Effector CD8-positive, alpha-beta T cell (primary cell): ENCODE results near the gene SORBS1.

Experiments used
- DNase-seq: peaks from one replicate; lab custom pipeline; 2025; lab: John Stamatoyannopoulos, UW

The SORBS1 gene

DNA sequence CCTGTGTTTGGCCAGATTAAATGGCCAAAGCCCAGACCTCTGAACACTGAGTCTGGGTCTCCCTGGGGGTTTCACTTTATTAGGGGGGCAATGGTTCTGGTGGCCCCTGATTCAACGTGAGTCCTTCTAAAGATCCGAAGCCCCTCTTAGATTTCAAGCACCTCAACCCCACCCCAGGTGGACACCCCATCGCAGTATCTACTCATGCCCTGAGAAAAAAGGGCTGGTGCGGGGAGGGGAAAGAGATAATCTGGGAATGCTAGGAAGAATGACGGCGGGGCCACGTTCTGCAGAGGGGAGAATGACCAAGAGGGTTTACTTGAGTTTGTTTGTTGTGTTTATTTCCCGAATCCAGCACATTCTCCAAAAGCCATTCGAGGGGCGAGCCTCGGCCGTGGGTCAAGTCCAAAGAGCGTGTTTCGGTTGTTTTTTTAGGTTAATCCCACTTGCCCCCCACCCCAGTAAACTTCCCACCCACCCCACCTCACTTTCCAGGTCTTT lies 271.2 kb downstream of the SORBS1 start:
- DNase-seq, result no peak

DNA sequence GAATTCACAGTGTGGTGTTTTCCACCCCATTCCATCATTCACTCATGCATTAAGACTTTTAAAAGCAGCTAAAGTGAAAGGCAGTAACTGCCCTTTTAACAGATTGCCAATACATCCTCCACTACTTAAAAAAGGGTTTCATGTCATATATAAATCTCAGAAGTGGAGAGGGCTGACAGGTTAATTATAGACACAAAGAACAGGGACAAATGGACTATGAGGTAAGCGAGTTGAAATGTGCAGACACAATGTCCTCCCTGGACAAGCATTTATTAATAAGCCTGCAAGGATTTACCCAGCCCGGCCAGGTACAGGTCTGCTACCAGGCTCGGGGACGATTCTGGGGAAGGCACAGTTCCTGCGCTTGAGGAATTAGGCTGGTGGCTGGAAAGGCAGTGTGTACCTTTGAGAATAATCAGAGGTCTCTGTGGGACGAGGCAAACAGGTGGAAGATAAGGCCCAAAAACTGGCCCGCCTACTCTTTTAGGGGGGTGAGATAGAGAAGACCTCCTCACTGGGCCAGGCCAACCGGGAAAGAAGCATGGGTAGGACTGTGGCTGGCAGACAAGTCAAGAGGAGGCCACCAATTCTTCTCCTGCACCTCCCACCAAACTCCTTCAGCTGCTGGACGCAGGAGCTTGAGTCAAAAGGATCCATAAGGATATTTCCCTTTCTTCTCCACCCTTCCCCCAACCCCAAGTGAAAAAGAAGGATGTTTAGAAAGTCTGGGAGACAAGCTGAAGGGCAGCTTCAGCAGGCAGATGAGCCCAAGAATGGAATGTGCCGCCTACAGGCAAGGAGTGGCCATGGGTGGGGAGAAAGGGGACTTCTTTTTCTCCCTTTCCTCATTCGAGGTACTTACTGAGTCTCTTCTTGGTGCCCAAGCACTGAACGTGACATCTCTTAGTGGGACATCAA lies 271.9 kb downstream of the SORBS1 start:
- DNase-seq, result no peak

DNA sequence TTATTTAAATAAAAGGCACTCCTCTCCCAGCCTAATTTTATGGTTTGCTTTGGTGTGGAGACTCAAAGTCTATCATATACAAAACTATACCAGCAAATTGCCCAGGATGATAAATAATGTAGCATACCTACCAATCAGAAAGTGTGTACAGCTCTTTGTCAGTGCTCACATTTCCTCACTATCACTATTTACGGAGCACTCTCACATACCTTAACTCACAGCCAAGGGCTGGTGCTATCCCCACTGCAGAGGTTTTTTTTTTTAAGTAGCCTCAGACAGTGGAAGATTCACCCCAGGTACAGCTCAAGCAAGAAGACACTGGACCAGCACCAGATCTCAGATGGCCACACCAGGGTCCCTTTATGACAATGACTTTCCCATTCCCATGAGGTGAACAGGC lies 272.9 kb downstream of the SORBS1 start:
- DNase-seq, result no peak

DNA sequence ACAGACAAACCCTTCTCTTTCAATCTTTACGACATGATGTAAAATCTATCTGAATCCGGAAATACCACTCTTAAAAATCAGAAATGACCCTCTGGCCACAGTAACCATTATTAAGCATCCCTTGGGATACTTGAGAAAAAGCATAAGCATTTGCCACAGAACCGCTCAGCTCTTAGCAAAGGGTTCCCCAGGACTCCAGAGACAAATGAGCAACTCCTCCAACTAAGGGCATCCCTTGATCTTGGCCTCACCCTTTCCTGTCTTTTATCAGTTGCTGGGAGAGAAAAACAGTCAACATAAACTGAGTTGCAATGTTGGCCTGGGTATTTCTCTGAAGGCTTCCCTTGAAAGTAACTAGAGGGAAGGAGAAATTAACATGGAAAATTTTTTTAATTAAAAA lies 273.9 kb downstream of the SORBS1 start:
- DNase-seq, result no peak

DNA sequence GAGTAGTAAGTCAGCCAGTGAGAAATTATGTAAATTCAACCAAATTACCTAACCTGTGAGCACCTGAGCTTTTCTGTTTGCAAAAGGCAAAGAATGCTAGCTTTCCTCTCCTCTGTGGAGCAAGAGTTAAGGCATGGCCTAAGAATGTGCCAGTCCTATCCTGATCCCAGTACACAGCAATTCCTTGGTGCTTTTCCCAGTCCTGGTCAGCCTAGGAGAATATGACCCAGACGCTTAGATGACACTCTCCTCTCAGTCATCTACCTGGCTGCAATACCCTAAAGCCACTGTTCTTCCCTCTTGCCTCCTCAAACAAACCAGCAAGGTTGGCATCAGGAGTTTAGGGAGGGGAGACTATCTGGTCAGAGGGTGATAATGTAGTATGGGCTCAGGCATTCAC lies 274.5 kb downstream of the SORBS1 start:
- no peak for DNase-seq

DNA sequence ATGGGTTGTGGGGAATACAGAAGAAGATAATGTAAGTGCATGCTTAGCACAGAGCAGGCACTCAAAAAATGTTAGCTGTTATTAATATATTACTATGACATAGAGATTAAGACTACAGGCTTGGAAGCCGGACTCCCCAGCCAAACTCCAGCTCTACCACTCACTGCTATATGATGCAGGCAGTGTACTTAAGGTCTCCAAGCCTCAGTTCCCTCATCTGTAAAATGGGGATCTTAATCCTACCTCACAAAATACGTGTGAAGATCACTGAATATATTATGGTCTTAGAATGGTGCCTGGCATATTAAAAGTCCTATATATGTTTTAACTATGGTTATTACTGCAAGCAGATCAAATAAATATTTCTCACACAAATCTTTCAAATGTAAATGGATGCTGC lies 275.6 kb downstream of the SORBS1 start:
- DNase-seq, result no peak

DNA sequence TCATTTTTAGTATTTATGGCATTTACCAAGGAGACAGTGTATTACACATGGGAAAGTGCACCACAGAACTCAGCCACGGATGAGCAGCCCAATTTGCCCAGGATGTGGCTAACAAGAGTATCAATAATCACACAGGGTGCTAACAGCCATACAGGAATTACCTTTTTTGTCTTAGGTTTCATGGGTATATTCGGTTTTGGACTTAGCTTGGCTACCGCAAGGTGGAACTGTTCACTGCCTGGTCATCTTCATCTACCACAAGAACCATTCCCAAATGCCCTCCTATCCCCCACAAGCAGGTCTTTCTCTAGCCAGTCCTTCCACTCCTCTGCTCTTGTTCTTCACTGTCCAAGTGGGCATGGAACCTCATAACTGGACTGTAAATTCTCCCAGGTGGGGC lies 276.4 kb downstream of the SORBS1 start:
- DNase-seq, result no peak

DNA sequence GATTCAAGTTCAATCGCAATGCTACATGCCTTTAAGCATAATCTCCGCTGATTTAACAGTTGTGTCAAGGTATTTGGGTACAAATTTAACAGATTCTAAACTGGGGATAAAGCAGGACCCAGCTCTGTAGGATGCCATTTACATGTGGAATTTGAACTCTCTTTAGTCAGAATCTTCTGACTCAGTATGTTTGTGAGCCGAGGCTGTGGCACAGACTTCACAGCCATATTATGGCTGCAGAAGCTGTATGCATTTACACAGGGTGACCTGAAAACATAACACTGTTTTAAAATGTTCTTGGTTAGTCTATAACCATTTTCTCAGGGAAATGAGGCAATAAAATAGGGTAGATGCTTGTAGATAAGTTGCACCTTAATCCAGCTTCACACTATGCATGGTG lies 279.1 kb downstream of the SORBS1 start:
- no peak for DNase-seq

DNA sequence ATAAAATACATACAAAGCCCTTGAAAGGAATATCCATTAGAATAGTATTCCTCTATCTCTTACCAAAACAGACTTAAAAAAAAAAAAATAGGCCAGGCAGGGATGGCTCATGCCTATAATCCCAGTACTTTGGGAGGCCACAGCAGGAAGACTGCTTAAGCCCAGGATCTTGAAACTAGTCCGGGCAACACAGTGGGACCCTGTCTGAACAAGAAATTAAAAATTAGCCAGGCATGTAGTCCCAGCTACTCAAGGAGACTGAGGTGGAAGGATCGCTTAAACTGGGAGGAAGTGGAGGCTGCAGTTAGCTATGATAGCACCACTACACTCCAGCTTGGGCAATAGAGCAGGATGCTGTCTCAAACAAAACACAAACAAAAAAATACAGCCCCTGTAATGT lies 280.0 kb downstream of the SORBS1 start:
- DNase-seq, result no peak

DNA sequence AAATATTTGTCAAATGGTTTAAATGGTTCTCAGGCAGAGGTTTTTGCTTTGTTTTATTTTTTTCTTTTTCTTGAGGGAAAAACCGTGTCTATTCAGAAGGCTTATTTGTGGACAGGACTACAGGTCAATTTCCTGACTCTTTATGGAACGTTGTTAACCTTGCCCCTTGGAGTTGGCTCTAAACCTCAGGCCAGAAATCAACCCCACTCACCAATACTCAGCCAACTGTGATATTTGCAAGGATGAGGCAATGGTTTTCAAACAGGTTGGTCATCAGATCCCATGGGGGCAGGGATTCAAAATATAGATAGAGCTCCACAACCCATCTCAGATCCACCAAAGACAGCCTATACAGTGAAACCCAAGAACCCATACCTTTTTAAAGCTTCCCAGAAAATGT lies 280.5 kb downstream of the SORBS1 start:
- DNase-seq, result no peak

DNA sequence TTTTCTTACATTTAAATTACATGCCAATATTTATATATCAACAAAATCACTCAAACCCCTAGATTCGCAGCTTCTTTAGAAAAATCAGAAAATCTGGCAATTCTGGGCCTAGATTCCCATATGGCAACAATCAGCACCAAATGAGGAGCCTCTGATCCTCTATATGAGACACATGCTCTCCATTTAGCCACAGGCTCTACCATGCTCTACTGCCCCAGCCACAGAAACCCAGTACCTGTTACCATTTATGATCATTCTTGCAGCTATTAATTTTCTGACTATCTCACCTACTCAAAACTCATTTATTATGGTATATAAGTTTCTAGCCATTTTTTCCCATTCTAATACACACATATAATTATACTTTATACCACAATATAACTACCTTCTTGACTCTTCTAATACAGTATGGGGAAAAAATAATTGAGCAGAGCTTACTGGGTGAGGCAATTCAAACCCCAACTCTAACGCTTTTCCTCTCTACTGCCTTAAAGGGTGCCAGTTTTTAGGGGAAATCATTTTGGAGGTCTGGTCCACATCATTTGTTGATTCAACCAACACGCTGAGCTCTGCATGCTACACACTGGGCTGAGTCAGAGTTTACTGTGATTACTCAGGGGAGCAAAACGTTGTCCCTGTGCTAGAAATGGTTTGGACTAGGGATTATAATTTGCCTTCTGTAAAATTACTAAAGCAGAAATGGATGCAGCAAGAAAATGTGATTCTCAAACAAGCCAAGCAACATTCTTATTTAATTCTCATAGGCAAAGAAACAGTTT lies 281.9 kb downstream of the SORBS1 start:
- no peak for DNase-seq

DNA sequence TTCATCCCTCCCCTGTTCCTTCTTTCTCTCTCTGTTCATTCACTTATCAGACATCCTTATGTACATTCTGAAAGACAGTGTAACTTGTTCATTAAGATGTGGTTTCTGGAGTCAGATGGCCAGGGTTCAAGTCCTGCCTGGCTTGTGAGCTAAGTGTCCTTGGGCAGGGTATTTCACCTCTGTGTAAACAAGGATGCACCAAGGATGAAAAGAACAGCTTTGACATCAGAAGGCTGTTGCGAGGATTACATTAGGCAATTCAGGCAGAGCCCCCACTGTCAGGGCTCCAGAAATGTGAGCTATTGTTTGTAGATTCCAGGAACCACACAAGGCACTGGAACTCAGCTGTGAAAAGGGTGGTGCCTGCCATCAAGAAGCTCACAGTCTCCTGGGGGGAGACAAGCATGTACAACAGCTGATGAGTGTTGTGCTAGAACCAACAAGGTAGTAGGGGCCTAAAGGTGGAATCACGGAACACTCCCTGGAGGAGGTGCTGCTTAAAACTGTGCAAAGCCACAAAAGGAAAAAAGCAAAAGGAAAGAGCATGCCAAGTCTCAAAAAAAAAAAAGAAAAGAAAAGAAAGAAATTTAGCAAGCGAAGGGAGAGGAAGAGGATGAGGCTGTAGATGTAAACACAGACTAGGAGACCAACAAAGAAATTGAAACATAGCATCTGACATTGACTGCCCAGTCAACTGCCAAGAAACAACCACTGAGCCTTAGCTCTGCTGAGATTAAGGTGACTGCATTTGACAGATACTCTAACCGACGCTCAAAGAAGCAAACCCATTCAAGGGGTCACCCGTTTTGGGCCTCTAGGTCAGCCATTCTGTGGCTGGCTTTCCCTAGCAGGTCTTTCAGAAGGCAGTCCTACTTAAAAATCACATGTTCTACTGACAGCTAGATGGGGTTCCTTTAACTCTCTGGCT lies 282.8 kb downstream of the SORBS1 start:
- no peak for DNase-seq

DNA sequence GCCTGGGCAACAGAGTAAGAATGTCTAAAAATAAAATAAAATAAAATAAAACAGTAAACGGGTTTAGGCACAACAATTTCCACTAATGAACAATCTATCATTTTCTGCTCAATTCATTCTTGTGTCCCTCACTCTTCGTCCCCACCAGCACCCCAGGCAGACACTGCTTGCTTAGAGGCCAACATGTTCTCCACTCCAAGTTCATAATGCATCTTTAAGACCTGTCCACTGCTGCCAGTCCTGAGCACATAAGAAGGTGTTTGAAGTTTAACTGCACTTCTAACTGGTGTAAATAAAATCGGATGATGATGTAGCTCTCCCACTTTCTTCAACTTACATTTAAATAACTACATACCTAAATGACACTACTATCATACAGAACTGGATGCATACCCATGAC lies 283.6 kb downstream of the SORBS1 start:
- DNase-seq, result no peak

DNA sequence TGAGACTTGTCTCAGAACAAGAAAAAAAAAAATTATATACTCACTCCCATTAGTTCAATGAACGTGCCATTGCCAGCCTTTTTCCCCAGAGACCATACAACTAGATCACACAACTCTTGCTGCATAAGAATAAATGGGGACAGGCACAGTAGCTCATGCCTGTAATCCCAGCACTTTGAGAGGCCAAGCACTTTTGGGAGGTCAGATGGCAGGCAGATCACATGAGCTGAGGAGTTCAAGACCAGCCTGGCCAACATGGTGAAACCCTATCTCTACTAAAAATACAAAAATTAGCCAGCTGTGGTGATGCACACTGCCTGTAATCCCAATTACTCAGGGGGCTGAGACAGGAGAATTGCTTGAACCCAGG lies 284.0 kb downstream of the SORBS1 start:
- no peak for DNase-seq

DNA sequence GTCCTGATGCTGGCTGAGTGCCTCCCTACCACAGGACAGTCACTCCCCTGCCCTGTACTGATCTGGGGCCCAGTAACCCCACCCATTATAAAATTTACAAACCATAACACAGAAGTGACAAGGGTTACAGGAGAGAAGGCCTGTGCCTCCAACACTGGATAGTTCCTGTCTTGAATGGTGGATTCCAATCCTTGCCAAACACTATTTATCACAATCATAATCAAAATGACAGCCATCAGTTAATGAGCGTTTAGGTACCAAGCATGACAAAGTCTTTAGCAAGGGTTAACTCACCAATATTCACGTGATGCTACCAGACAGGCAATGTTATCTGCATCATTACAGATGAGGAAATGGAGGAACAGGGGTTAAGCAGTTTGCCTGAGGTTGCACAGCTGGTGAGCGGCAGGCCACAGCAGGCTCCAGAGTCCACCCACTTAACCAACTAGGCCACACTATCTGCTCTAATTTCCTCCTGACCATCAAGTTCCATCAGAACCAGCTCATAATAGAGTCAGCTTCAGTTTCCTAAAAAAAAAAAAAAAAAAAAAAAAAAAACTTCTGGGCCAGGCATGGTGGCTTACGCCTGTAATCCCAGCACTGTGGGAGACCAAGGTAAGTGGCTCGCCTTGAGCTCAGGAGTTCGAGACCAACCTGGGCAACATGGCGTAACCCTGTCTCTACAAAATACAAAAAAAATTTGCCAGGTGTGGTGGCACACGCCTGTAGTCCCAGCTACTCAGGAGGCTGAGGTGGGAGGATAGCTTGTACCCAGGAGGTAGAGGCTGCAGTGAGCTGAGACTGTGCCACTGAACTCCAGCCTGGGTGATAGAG lies 284.6 kb downstream of the SORBS1 start:
- DNase-seq, result no peak

DNA sequence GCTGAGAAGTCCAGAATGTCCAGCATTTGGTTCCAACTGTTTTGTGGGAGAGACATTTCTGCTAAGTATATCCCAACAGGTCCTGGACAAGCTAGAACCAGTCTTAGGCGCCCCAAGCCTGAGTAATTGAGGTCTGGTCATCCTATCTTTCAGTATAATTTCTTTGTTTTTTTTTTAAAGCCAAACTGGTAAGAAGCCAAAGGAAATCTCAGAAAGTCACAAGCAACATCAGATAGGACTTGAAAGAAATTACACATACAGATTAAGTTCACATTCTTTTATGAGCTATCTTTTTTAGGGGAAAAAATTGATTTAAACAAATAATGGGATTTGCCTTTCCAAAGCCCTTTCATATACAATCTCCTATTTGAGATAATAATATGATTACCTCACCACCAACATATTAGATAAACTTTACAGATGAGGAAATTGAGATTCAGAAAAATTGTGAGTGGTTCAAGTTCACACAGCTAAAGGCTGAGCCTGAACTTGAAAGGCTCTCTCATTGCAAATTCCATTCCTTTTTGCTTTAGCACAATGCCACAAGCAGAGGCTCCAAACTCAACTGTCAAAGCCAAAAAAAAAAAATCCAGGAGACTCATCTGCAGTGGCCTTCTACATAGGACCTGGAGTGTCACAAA lies 285.3 kb downstream of the SORBS1 start:
- DNase-seq, result no peak

DNA sequence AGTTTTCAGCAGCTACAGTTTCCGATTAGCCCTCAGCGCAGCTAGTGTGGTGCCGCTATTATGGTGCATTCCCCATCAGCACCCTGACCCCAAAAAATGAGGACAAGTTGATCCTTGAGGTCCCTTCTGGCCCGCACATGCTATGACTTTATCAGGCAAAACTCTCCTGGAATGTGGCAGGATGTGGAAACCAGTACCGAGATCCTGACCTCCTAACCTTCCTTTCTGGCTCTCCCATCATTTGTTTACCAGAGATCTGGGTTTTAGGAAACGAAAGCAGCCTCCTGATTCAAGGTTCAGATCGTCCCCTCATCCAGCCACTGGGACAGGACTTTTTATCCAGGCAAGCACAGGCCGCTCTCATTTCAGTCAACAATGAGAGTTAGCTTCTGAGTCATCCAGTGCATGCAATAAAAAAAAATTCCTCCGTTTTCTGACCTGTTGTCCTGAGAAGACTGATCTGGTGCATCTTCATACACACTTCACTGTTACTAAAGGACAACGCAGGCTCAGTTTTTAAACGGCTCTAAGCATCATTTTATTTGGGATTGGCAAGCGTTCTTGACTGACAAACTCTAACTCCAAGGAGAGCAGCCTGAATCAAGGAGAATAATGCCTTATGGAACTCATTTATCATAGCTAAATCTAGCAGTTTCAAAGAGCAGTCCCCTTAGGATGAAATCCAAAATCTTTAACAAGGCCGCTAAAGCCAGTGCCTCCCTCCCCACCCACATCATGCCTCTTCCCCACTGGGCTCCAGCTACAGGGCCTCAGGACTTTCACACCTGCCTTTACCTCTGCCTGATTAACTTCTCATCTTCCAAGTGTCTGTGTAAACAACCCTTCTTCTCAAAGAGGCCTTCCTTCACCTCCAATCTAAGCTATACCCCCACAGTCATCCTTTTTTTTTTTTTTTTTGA lies 287.5 kb downstream of the SORBS1 start:
- DNase-seq, result no peak

DNA sequence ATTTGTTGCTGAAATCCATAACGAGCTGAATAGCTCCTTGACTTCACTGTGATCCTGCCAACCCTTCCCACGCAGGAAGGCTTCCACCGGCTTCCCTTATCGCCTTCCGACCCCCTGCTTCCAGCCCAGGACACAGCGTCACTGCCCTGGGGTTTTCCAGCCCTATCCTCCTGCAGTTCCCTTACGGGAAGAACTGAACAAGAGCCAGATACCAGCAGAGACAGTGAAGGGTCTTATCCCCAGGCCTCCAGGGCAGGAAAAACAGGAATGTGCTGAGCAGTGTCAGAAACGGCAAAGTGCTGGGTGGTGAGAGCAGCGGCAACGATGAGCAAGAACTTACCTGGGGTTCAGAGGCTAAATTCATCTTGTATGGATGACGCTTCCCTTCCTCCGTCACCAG lies 292.7 kb downstream of the SORBS1 start:
- DNase-seq, result no peak

DNA sequence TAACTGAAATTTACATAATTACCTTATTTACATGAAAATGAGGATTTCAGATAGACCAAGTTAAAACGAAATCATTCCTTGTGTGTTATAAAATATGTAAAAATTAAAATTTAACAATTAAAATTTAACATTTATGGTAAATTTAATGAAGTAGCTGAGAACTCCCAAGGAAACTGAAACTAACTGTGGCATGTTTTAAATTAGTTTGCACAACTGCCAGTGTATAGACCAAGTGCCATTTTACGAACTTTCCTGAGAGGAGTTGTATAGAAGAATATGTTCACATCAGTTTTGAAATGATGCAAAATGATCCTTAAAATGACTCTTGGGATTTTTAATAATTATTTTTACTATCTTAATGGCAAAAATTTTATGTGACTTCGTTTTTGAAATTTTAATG lies 293.9 kb downstream of the SORBS1 start:
- no peak for DNase-seq
